ENCODE data around the gene CD200. TPM values are rescaled to one million over a fixed set of nuclear protein-coding genes. Genes with fewer than 3 reads are reported as not detected.

Gene CD200
- total RNA-seq, 1 experiment from 2014 or later: not detected

- no peak overlapping the region for H3K4me3 ChIP-seq (ENCODE audit: low read depth in 2 of 2, low read length in 2 of 2)
- H3K36me3 ChIP-seq (ENCODE audit: control insufficient read depth, insufficient read depth, low read length): no peaks in the 10 kb centered on the region
- BruUV-seq (replicated peaks): no TSS peak
- POLR2A ChIA-PET: no interaction called here
- in situ Hi-C loops (cut with HindIII; ENCODE audit: low pct_unique_long_range_greater_than_20kb, low sequenced_read_pairs): no loop called here
- H3K4me1 ChIP-seq (ENCODE audit: control insufficient read depth, insufficient read depth, low read length): no peaks in the 10 kb centered on the region
- no peaks in the 10 kb centered on the region for H3K27me3 ChIP-seq (ENCODE audit: control insufficient read depth, insufficient read depth, low read length)
- no peaks in the 10 kb centered on the region for H3K9me3 ChIP-seq (ENCODE audit: control insufficient read depth, insufficient read depth, low read depth, low read length)
- no peak overlapping the region for H3K27ac ChIP-seq (ENCODE audit: low read length)
- intact Hi-C loops (cut with micrococcal nuclease; ENCODE audit: unreplicated experiment): no loop called here
- CTCF ChIA-PET: no interaction called here
- TF ChIP-seq REST (IDR thresholded peaks at IDR 0.05; ENCODE audit: insufficient read depth in 1 of 2, low read depth in 2 of 2, low read length in 1 of 2) (no peak), CTCF (IDR thresholded peaks at IDR 0.05) (no peak), TCF7L2 (IDR thresholded peaks at IDR 0.05; ENCODE audit: low read depth, low read length) (no peak), SIN3A (IDR thresholded peaks at IDR 0.05; ENCODE audit: borderline replicate concordance, insufficient read depth, low read depth, low read length) (no peak), POLR2AphosphoS5 (IDR thresholded peaks at IDR 0.05; ENCODE audit: low read depth, low read length) (no peak)
- DNase-seq (ENCODE audit: low read depth, low spot score): no peak
- no peak for ATAC-seq
These were observed 12.7 kb downstream of the CD200 start for GRCh38 chr3:112345681-112346080.

GRCh38 chr3:112346491-112347122 lies 13.7 kb downstream of the CD200 start:
- DNase-seq (ENCODE audit: low read depth, low spot score) (no peak), ATAC-seq (no peak)
- ChIA-PET CTCF (no interaction called here), POLR2A (no interaction called here)
- no TSS peak for BruUV-seq (replicated peaks)
- Histone ChIP-seq H3K9me3 (ENCODE audit: control insufficient read depth, insufficient read depth, low read depth, low read length) (no peaks in the 10 kb centered on the region), H3K4me3 (ENCODE audit: low read depth in 2 of 2, low read length in 2 of 2) (no peak overlapping the region), H3K27me3 (ENCODE audit: control insufficient read depth, insufficient read depth, low read length) (no peaks in the 10 kb centered on the region), H3K4me1 (ENCODE audit: control insufficient read depth, insufficient read depth, low read length) (no peaks in the 10 kb centered on the region), H3K27ac (ENCODE audit: low read length) (no peak overlapping the region), H3K36me3 (ENCODE audit: control insufficient read depth, insufficient read depth, low read length) (no peaks in the 10 kb centered on the region)
- in situ Hi-C loops (cut with HindIII; ENCODE audit: low pct_unique_long_range_greater_than_20kb, low sequenced_read_pairs) (no loop called here), intact Hi-C loops (cut with micrococcal nuclease; ENCODE audit: unreplicated experiment) (no loop called here)
- TF ChIP-seq CTCF (IDR thresholded peaks at IDR 0.05) (no peak), SIN3A (IDR thresholded peaks at IDR 0.05; ENCODE audit: borderline replicate concordance, insufficient read depth, low read depth, low read length) (no peak), TCF7L2 (IDR thresholded peaks at IDR 0.05; ENCODE audit: low read depth, low read length) (no peak), POLR2AphosphoS5 (IDR thresholded peaks at IDR 0.05; ENCODE audit: low read depth, low read length) (no peak), REST (IDR thresholded peaks at IDR 0.05; ENCODE audit: insufficient read depth in 1 of 2, low read depth in 2 of 2, low read length in 1 of 2) (no peak)
